Spleen (tissue), 7 donors: Measurements from ENCODE around the gene PIK3R5.

Experiments used
- CTCF ChIP-seq, 11 experiments: fragments of 200-600 bp in 7 of 11; fragments of 450-650 bp in 4 of 11; sonication (generic) in 4 of 11; IDR thresholded peaks in 8 of 11; conservative IDR thresholded peaks in 3 of 11; 1 replicate in 7 of 11; 2 replicates in 4 of 11; pipeline versions ENCODE4 v1.4.0 to v1.8.0; 2016 to 2021; ENCODE audit warnings: antibody characterized with exemption in 11 of 11, inconsistent platforms in 4 of 11, mild to moderate bottlenecking in 1 of 11
- POLR2A ChIP-seq, 3 donors: fragments of 450-650 bp; IDR thresholded peaks; one replicate each; pipeline ENCODE4 v1.5.1; 2017; ENCODE audit warnings: antibody characterized with exemption in 3 of 3, mild to moderate bottlenecking in 1 of 3
- POLR2AphosphoS5 ChIP-seq, 3 donors: sonication (generic); formaldehyde crosslinking; IDR thresholded peaks; one replicate each; pipeline ENCODE4 v1.5.1; 2017; ENCODE audit warnings: antibody characterized with exemption in 3 of 3
- donor health status: DM: no; HTN: no; CAD: no; lungs with moderate emphysema.
- donor health status: DM: no; HTN: no; CAD: no.
- donor health status: DM: no; HTN: no; CAD: no.

GRCh38 chr17:8836821-8837562 is 128.5 kb downstream of the PIK3R5 start:
- TF ChIP-seq CTCF (IDR thresholded peaks at IDR 0.05 in 8 of 11, conservative IDR thresholded peaks at IDR 0.05 in 3 of 11) (no peak), POLR2AphosphoS5 (IDR thresholded peaks at IDR 0.05) (no peak), POLR2A (IDR thresholded peaks at IDR 0.05) (no peak)
